Coronary artery (tissue), 2 donors: ENCODE results near the gene GAGE13.
"Not testable (repeated sequence)": the region's sequence is repeated elsewhere in the genome, so short reads cannot be mapped to it uniquely, and the experiment has no call there.

Experiments
- DNase-seq: peaks from one replicate; pipeline ENCODE4 v3.0.0-alpha.2; 2017; ENCODE audit warnings: low spot score
- H3K27ac ChIP-seq, 2 donors: fragments of 200-600 bp; sonication (generic); one replicate each; pipeline ENCODE4 v1.5.1; 2016 to 2019
- H3K4me3 ChIP-seq: fragments of 200-600 bp; sonication (generic); 2 replicates; pipeline ENCODE4 v1.5.1; 2016; ENCODE audit warnings: mild to moderate bottlenecking, moderate library complexity
- TF ChIP-seq, protein P1 (sequence below): fragments of 200-600 bp; sonication (generic); IDR thresholded peaks from one replicate; pipeline ENCODE4 v1.5.1; 2019; ENCODE audit warnings: antibody characterized with exemption

GAGE13 gene

DNA sequence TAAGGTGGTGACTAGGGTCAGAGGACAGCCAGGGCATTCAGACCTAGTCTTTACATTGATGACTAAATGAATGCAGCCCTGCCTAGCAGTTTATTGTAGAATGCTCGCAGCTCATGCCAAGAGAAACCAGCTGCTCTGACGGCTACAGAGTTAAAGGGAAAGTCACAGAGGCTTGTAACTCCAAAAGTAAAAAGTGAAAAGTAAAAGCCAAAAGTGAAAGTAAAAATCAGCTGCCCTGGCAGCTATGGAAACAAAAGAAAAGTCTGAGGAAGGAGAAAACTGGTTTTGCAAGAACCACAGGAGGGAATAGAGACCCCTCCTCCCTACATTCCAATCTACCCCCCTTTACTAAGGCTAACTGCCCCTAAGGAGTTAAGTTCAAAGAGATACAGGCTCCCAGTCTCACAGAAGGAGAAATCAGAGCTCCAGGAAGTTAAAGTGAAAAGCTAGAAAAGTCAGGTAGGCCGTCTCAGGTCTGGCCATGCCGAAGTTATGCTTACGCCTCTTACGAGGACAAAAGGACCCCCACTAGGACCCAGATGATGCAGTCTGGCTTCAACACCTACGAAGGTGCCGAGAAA, 21.9 kb upstream of the GAGE13 start:
- no peak for DNase-seq

DNA sequence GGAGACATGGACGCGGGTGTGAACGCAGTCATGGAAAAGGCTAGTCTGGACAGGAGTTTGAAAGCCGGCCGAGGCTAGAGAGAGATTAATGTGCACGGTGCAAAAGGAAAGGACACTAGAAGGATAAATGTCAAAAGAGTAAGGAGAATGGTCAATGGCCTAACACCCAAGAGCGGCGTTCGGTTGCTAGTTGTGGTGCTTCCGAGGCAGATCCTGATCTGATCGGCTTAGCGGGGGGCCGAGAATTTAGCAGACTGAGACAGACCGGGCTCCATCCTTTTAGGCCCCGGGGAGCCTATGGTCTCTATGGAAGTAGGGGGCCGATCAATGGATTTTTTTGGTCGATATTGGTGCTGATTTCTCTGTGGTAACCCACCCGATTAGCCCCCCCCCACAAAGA, 21.0 kb upstream of the GAGE13 start:
- no peak overlapping the region for H3K4me3 ChIP-seq
- no peak for DNase-seq
- H3K27ac ChIP-seq = no peak overlapping the region
- TF ChIP-seq, protein P1, sequence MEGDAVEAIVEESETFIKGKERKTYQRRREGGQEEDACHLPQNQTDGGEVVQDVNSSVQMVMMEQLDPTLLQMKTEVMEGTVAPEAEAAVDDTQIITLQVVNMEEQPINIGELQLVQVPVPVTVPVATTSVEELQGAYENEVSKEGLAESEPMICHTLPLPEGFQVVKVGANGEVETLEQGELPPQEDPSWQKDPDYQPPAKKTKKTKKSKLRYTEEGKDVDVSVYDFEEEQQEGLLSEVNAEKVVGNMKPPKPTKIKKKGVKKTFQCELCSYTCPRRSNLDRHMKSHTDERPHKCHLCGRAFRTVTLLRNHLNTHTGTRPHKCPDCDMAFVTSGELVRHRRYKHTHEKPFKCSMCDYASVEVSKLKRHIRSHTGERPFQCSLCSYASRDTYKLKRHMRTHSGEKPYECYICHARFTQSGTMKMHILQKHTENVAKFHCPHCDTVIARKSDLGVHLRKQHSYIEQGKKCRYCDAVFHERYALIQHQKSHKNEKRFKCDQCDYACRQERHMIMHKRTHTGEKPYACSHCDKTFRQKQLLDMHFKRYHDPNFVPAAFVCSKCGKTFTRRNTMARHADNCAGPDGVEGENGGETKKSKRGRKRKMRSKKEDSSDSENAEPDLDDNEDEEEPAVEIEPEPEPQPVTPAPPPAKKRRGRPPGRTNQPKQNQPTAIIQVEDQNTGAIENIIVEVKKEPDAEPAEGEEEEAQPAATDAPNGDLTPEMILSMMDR = no peak

More for the DNA sequence above, 21.9 kb upstream of the GAGE13 start:
- TF ChIP-seq, protein P1 = no peak
- H3K4me3 ChIP-seq = peak overlapping the region; percentile 69
- peak overlapping the region; percentile 25 to 69 for H3K27ac ChIP-seq

DNA sequence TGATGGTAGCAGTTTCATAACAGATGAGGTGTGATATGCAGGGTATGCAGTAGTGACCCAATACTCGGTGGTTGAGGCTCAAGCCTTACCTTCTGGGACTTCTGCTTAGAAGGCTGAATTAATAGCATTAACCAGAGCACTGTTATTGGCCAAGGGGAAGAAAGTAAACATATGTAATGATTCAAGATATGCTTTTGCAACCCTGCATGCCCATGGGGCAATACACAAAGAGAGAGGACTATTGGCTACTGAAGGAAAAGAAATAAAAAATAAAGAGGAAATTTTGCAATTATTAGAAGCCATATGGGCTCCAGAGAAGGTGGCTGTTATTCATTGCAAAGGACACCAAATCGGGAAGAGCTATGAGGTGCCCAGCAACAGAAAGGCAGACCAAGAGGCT, 19.2 kb upstream of the GAGE13 start:
- no peak for DNase-seq
- TF ChIP-seq, protein P1 = no peak

DNA sequence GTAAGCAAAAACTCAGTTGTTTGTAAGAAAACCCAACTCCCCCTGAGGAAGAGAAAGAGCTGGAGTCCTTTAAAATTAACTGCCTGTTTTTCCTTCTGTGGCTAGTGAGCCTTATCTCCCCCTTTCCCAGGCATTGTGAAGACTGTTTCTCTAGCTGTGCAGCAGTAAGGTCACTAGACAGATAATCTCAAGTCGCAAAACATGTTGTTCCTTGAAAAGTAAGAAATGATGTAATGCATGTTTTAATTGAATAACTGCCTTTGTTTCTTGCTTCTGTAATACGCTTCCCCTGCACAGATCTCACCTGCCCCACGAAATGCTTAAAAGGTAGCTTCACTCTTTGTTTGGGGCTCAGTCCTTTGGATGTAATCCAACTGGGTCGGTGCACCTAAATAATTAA, 15.3 kb upstream of the GAGE13 start:
- Histone ChIP-seq H3K27ac (no peak overlapping the region), H3K4me3 (no peak overlapping the region)
- TF ChIP-seq, protein P1 = no peak
- no peak for DNase-seq

More for the DNA sequence above, 19.2 kb upstream of the GAGE13 start:
- Histone ChIP-seq H3K27ac (no peak overlapping the region), H3K4me3 (no peak overlapping the region)

DNA sequence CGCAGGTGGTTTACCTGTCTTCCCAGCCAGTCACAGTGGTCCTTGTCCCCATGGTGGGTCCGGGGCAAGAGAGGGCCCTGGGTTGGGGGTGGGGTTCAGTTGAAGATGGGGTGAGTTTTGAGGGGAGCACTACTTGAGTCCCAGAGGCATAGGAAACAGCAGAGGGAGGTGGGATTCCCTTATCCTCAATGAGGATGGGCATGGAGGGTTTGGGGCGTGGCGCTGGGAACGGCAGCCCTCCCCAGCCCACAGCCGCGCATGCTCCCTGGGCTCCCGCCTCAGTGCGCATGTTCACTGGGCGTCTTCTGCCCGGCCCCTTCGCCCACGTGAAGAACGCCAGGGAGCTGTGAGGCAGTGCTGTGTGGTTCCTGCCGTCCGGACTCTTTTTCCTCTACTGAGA, 9.6 kb upstream of the GAGE13 start, which contains the start of gene GAGE12J:
GAGE12J (plus strand) TSS at position 301 of the 400 bp plus-strand sequence. CDS start 1,157 bp downstream, outside the sequence.
- not testable (repeated sequence) for H3K27ac ChIP-seq, DNase-seq, H3K4me3 ChIP-seq

DNA sequence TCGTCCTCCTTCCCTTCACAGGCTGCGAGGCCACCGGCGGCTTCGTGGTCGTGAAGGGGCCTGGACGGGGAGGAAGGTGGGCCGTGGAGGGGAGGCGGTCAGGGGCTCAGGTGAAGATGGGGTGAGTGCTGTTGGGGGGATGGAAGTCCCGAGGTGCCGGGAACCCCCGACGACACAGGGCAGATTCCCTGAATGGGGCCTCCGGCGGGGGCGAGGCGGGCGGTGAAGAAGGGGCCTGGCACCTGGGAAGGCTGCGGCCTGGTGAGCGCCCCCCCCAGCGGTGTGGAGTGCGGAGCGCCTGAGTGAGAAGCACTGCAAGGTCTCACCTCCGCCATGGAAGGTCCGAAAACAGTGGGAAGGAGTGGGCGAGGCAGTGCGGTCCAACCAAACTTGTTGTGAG, 9.1 kb upstream of the GAGE13 start:
- DNase-seq, H3K4me3 ChIP-seq, H3K27ac ChIP-seq: not testable (repeated sequence)

DNA sequence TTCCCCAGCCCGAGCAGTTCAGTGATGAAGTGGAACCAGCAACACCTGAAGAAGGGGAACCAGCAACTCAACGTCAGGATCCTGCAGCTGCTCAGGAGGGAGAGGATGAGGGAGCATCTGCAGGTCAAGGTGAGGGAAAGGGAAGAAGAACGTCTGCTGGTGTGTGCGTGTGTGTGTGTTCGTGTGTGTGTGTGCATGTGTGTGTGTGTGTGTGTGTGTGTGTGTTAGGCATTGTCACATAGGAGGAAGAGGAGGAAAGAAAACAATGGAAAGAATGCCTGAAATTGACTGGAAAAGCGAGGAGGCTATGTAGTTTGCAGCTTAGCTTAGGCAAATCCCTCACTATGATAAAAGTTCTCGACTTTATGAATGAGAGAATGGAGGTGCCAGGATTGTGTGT, 7.6 kb upstream of the GAGE13 start:
- not testable (repeated sequence) for H3K4me3 ChIP-seq, DNase-seq, H3K27ac ChIP-seq

DNA sequence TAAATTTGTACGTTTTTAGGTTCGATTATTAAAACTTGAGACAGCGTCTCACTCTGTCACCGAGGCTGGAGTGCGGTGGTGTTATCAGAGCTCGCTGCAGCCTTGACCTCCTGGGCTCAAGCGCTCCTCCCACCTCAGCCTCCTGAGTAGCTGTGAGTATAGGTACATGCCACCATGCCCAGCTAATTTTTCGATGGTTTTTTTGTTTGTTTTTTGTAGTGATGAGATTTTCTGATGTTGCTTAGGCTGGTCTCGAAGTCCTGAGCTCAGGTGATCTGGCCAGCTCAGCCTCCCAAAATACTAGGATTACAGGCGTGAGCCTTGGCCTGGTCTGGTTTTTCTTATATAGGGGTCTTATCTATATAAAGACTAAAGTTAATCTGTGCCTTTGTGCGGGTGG, 961 bp upstream of the GAGE13 start:
- H3K27ac ChIP-seq, H3K4me3 ChIP-seq, DNase-seq: not testable (repeated sequence)

DNA sequence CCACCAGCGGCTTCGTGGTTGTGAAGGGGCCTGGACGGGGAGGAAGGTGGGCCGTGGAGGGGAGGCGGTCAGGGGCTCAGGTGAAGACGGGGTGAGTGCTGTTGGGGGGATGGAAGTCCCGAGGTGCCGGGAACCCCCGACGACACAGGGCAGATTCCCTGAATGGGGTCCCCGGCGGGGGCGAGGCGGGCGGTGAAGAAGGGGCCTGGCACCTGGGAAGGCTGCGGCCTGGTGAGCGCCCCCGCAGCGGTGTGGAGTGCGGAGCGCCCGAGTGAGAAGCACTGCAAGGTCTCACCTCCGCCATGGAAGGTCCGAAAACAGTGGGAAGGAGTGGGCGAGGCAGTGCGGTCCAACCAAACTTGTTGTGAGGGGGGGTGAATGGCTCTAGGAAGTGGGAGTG, 459 bp downstream of the GAGE13 start:
- H3K27ac ChIP-seq, H3K4me3 ChIP-seq, DNase-seq: not testable (repeated sequence)

DNA sequence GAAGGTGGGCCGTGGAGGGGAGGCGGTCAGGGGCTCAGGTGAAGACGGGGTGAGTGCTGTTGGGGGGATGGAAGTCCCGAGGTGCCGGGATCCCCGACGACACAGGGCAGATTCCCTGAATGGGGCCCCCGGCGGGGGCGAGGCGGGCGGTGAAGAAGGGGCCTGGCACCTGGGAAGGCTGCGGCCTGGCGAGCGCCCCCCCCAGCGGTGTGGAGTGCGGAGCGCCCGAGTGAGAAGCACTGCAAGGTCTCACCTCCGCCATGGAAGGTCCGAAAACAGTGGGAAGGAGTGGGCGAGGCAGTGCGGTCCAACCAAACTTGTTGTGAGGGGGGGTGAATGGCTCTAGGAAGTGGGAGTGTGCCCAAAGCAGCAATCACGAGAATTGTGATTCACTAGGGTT, 10.1 kb downstream of the GAGE13 start:
- H3K4me3 ChIP-seq, DNase-seq, H3K27ac ChIP-seq: not testable (repeated sequence)

DNA sequence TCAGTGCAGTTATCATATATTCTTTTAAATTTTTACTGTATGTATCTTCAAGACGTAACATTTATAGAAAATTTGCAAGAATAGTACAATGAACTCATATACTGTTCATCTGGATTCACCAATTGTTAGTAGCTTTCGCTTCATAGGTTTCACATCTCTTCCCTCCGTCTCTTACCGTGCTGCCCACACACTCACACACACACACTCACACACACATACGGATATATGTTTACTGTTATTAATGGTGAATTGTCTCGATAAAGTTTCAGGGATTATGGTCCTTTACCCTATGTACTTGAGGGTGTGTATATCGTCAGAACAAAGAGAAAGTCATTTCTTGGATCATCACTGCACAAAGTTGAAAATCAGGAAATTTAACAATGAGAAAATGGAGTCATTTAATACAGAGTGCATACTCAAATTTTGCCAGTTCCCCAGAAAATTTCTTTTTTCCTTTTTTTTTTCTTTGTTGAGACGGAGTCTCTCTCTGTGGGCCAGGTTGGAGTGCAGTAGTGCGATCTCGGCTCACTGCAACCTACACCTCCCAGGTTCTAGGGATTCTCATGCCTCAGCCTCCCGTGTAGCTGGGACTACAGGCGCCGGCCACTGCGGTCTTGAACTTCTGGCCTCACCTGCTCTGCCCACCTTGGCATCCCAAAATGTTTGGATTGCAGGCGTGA, 13.3 kb downstream of the GAGE13 start:
- H3K27ac ChIP-seq, DNase-seq, H3K4me3 ChIP-seq: not testable (repeated sequence)

DNA sequence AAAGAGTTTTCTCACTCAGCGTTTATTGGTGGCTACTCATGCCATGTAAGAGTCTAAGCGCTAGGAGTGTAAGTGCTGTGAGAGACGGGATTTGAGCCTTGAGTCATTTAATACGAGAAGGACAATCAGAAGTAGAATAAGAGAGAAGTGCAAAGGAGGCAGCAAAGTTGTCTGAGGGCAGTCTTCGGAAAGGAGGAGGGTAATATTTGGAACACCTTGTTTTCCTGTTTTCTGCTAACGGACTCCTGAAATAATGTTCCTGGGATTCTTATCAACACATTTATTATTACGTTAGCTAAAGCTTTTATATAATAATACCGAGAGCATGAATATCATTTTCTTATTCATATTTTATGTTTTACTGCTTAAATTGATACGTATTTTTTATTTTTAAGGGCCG, 14.0 kb downstream of the GAGE13 start:
- H3K4me3 ChIP-seq, H3K27ac ChIP-seq: not testable (repeated sequence)

DNA sequence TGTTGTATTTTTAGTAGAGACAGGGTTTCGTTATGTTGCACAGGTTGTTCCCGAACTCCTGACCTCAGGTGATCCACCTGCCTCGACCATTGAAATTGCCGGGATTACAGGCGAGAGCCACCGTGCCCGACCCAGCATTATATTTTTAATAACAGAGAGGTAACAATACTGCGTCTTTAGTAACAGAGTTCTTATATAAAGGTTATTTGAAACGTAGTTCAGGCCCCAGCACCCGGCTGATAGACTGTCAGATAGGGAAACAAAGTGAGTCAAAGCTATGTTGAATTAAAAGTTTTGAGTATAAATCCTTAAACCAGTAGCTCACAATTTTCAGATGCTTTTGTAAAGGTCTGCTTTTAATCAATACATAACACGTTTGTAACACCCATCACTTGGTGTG, 14.8 kb downstream of the GAGE13 start:
- DNase-seq = not testable (repeated sequence)

More for the DNA sequence above, 14.0 kb downstream of the GAGE13 start:
- DNase-seq = not testable (repeated sequence)

More for the DNA sequence above, 14.8 kb downstream of the GAGE13 start:
- not testable (repeated sequence) for H3K4me3 ChIP-seq, H3K27ac ChIP-seq
